GM12878 (cell line): ENCODE results near the gene NIPAL3. TPM values are rescaled to one million over a fixed set of nuclear protein-coding genes. Genes with fewer than 3 reads are reported as not detected.

Experiments
- ATAC-seq: fragments of 200-7000 bp; cut with Tn5 transposase; 3 replicates; pipeline ENCODE4 v1.9.1; 2020; ENCODE audit warnings: mild to moderate bottlenecking, moderate library complexity
- BruUV-seq: library from RNA; stranded (reverse); fragments of 400-500 nt; replicated peaks from 2 replicates; lab custom pipeline; 2021; lab: Mats Ljungman, UMichigan
- CTCF ChIA-PET: fragments of 300-600 bp; sonication (Branson Sonifier 250); formaldehyde crosslinking; extraction: SDS; loops from one replicate; lab custom pipeline; 2021; ENCODE audit warnings: inconsistent platforms; lab: Yijun Ruan, JAX
- POLR2A ChIA-PET: fragments of 350-600 bp; formaldehyde crosslinking; extraction: SDS; loops from one replicate; lab custom pipeline; 2021; ENCODE audit warnings: inconsistent platforms; lab: Charles Lee
- RAD21 ChIA-PET: fragments of 300-600 bp; sonication (Branson Sonifier 250); formaldehyde crosslinking; loops from one replicate; lab custom pipeline; 2023; ENCODE audit warnings: antibody characterized with exemption; ENCODE audit not compliant: unreplicated experiment; lab: Charles Lee
- SMC1A ChIA-PET: fragments of 300-600 bp; sonication (Branson Sonifier 250); formaldehyde crosslinking; loops from one replicate; lab custom pipeline; 2023; ENCODE audit not compliant: unreplicated experiment, uncharacterized antibody; lab: Charles Lee
- DNase-seq: peaks from one replicate; pipeline ENCODE4 v3.0.0-alpha.2; 2011; ENCODE audit warnings: low read depth, low spot score
- FAIRE-seq: peaks from 3 replicates; lab custom pipeline; 2011; peaks lifted over from hg19 to GRCh38; lab: Jason Lieb, UNC
- H2AFZ ChIP-seq: 2 replicates; pipeline ENCODE4 v1.6.0; 2011; ENCODE audit warnings: low read depth, low read length, control low read depth; ENCODE audit not compliant: control insufficient read depth
- H3K27ac ChIP-seq: 2 replicates; pipeline ENCODE4 v1.5.1; 2011; ENCODE audit warnings: control low read depth; ENCODE audit not compliant: control insufficient read depth, insufficient read depth
- H3K27me3 ChIP-seq, 2 experiments: replicated peaks in 1 of 2; 2 replicates each; pipeline versions ENCODE4 v1.6.0 to v1.6.1; 2011; ENCODE audit warnings: low read length in 1 of 2; ENCODE audit not compliant: control insufficient read depth in 2 of 2, insufficient read depth in 2 of 2
- H3K36me3 ChIP-seq, 2 experiments: 2 replicates each; pipeline ENCODE4 v1.5.1; 2011; ENCODE audit warnings: low read length in 1 of 2; ENCODE audit not compliant: control insufficient read depth in 2 of 2, insufficient read depth in 2 of 2
- H3K4me1 ChIP-seq: 2 replicates; pipeline ENCODE4 v1.6.1; 2011; ENCODE audit warnings: mild to moderate bottlenecking, low read length, moderate library complexity, mixed read lengths; ENCODE audit not compliant: control insufficient read depth, insufficient read depth
- H3K4me2 ChIP-seq: 2 replicates; pipeline ENCODE4 v1.6.0; 2011; ENCODE audit warnings: control low read depth; ENCODE audit not compliant: control insufficient read depth, insufficient read depth
- H3K4me3 ChIP-seq: fragments of 200-600 bp; sonication (generic); 2 replicates; pipeline ENCODE4 v1.5.1; 2016
- H3K79me2 ChIP-seq: 2 replicates; pipeline ENCODE4 v1.6.0; 2011; ENCODE audit warnings: low read length; ENCODE audit not compliant: control insufficient read depth, insufficient read depth
- H3K9ac ChIP-seq: 2 replicates; pipeline ENCODE4 v1.8.0; 2011; ENCODE audit warnings: low read length, control low read depth, mixed read lengths; ENCODE audit not compliant: control insufficient read depth, insufficient read depth
- H3K9me3 ChIP-seq: replicated peaks from 3 replicates; pipeline ENCODE4 v1.5.1; 2011; ENCODE audit warnings: mild to moderate bottlenecking, low read length; ENCODE audit not compliant: control insufficient read depth, insufficient read depth
- H4K20me1 ChIP-seq: 2 replicates; pipeline ENCODE4 v1.6.0; 2011; ENCODE audit not compliant: control insufficient read depth, insufficient read depth
- FOXM1 ChIP-seq: IDR thresholded peaks from 2 replicates; pipeline ENCODE4 v1.6.1; 2012; ENCODE audit warnings: low read depth, mild to moderate bottlenecking, inconsistent platforms, low read length, moderate library complexity
- HCFC1 ChIP-seq: fragments of 150-350 bp; IDR thresholded peaks from 2 replicates; pipeline ENCODE4 v1.6.1; 2014; ENCODE audit warnings: low read length
- IRF3 ChIP-seq: fragments of 450-650 bp; IDR thresholded peaks from 2 replicates; pipeline ENCODE4 v1.6.1; 2014; ENCODE audit warnings: mild to moderate bottlenecking
- JUND ChIP-seq: IDR thresholded peaks from 2 replicates; pipeline ENCODE4 v1.6.1; 2012; ENCODE audit warnings: low read depth, mild to moderate bottlenecking, low read length, improper control_type of control experiment, moderate library complexity
- NFXL1 ChIP-seq: fragments of 450-650 bp; IDR thresholded peaks from 2 replicates; pipeline ENCODE4 v1.6.1; 2017; ENCODE audit warnings: antibody characterized with exemption, mild to moderate bottlenecking, borderline replicate concordance
- NR2F1 ChIP-seq: fragments of 450-650 bp; conservative IDR thresholded peaks from 2 replicates; pipeline ENCODE4 v1.6.1; 2017; ENCODE audit warnings: mild to moderate bottlenecking
- PKNOX1 ChIP-seq: fragments of 450-650 bp; IDR thresholded peaks from 2 replicates; pipeline ENCODE4 v1.6.1; 2016; ENCODE audit warnings: mild to moderate bottlenecking
- TCF12 ChIP-seq: IDR thresholded peaks from 2 replicates; pipeline ENCODE4 v1.6.1; 2011; ENCODE audit warnings: low read depth, mild to moderate bottlenecking, low read length
- WRNIP1 ChIP-seq: IDR thresholded peaks from 2 replicates; pipeline ENCODE4 v1.6.1; 2011; ENCODE audit warnings: low read depth, low read length, improper control_type of control experiment, borderline replicate concordance
- WGBS: methylation state at CpG from one replicate; pipeline ENCODE4 v1.1.6; 2016; ENCODE audit warnings: low lambda C conversion rate; ENCODE audit not compliant: insufficient replicate concordance, insufficient coverage; ENCODE audit errors: missing lambda C conversion rate; 5-methylcytosine and 5-hydroxymethylcytosine counted together
- in situ Hi-C: fragments of 300-500 bp; cut with MboI; formaldehyde crosslinking; loops from 9 replicates; pipeline ENCODE4 v1.14.3; 2018; ENCODE audit warnings: mixed read lengths
- intact Hi-C: fragments of 100-400 bp; cut with micrococcal nuclease; formaldehyde crosslinking; loops from one replicate; pipeline ENCODE4 v1.14.2; 2022; ENCODE audit not compliant: unreplicated experiment
- polyA plus RNA-seq, 11 experiments: library from polyadenylated mRNA; depleted of rRNA in 4 of 11; unstranded in 6 of 11; stranded (reverse) in 5 of 11; fragments of >200 nt; fragmentation: Nextera tagmentation in 4 of 11; fragmentation: Illumina TruSeq in 1 of 11; extraction: Ambion mirVana in 4 of 11; extraction: Trizol in 1 of 11; gene quantifications; 1 replicate in 1 of 11; 2 replicates in 10 of 11; pipeline versions ENCODE4 v1.2.1 to v1.2.3, GENCODE V29; 2011 to 2016; ENCODE audit warnings: inconsistent platforms in 2 of 11, missing spikeins in 2 of 11, low read depth in 1 of 11
- total RNA-seq, 4 experiments: library from RNA; depleted of rRNA in 3 of 4; stranded (reverse); fragments of >200 nt in 3 of 4; fragmentation: Illumina TruSeq in 1 of 4; extraction: Trizol in 1 of 4; gene quantifications; 2 replicates each; pipeline versions ENCODE4 v1.2.1 to v1.2.3, GENCODE V29; 2013 to 2021

NIPAL3 gene
- total and polyA plus RNA-seq, 10 of the 15 experiments (the other 5 are each of a cell fraction or from before 2014, with no cell fraction given), result 2.1 to 9.4 (median 4.2) TPM

GRCh38 chr1:24418898-24419628 is 3.5 kb downstream of the NIPAL3 start:
- DNase-seq (no peak), FAIRE-seq (no peak), ATAC-seq (no peak)
- no peak overlapping the region for H3K9ac ChIP-seq
- H3K4me3 ChIP-seq, result no peak overlapping the region
- no peaks in the 10 kb centered on the region for H3K9me3 ChIP-seq
- SMC1A ChIA-PET, result interaction anchor here (0.5 to 0.7 kb wide), 2 partner anchors 28 to 580 kb away, joined by 3 to 4 read pairs; no protein-coding TSS in a partner anchor
- H3K36me3 ChIP-seq, result peaks cover 0 to 5% of the 10 kb centered on the region in 2 experiments; a peak in 2 of 4 replicates
- CTCF ChIA-PET, result interaction anchor here (0.6 to 5.8 kb wide), 8 partner anchors 10 to 895 kb away, joined by 3 to 69 read pairs (median 6); no protein-coding TSS in a partner anchor
- H3K4me1 ChIP-seq, result peaks cover 9% of the 10 kb centered on the region
- H3K27ac ChIP-seq, result no peak overlapping the region
- no peak overlapping the region for H2AFZ ChIP-seq
- no peak overlapping the region for H3K4me2 ChIP-seq
- RAD21 ChIA-PET, result no interaction called here
- H3K27me3 ChIP-seq, result no peaks in the 10 kb centered on the region
- 91% methylated on average over 14 of the region's 14 CpGs for WGBS
- no peak for TF ChIP-seq HCFC1
- no peak for TF ChIP-seq PKNOX1
- TF ChIP-seq NFXL1, result no peak
- no peak for TF ChIP-seq FOXM1
- no peak for TF ChIP-seq JUND
- no peak for TF ChIP-seq NR2F1
- TF ChIP-seq WRNIP1, result no peak
- no peak for TF ChIP-seq TCF12
- TF ChIP-seq IRF3, result no peak
- POLR2A ChIA-PET, result interaction anchor here (0.6 to 0.7 kb wide), 3 partner anchors 13 to 110 kb away, joined by 3 to 5 read pairs (median 3); no protein-coding TSS in a partner anchor
- in situ Hi-C loops (no loop called here), intact Hi-C loops (loop anchor here (5.0 kb wide), 2 partner anchors 108 to 168 kb away; no protein-coding TSS in a partner anchor)
- no peaks in the 10 kb centered on the region for H3K79me2 ChIP-seq
- no TSS peak for BruUV-seq
- H4K20me1 ChIP-seq, result no peaks in the 10 kb centered on the region; the same call in 1 of the 2 replicates
